Limb (tissue), 2 donors: ENCODE results near the gene RP2.

Experiments used
- DNase-seq, 2 donors: peaks; one replicate each; pipeline ENCODE4 v3.0.0-alpha.2; 2016; ENCODE audit errors: extremely low spot score in 2 of 2

Gene RP2

GRCh38 chrX:46836701-46837557, at the start of gene RP2:
Gene RP2 (plus strand): TSS chrX:46837043. CDS start chrX:46837101, 58 bp downstream.
- peak; percentile 90 to 91 for DNase-seq

DNA sequence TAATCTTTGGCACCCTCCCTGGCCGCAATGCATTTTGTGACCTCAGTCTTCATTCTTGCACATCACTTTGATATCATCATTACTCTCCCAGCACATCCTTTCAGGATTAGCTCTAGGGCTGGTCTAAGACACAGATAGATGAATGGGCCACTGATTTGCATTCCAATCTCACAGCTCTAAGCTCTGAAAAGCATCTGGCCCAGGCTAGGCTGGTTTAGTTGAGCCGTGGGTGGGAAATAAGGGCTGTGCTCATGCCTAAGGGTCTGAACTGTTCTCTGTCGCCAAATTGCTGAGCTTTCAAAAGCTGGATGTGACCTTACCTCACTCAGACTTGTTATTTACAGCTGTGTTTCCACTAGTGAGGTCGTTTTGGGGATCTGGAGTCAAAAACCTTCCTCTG, 47.9 kb upstream of the RP2 start:
- no peak for DNase-seq

DNA sequence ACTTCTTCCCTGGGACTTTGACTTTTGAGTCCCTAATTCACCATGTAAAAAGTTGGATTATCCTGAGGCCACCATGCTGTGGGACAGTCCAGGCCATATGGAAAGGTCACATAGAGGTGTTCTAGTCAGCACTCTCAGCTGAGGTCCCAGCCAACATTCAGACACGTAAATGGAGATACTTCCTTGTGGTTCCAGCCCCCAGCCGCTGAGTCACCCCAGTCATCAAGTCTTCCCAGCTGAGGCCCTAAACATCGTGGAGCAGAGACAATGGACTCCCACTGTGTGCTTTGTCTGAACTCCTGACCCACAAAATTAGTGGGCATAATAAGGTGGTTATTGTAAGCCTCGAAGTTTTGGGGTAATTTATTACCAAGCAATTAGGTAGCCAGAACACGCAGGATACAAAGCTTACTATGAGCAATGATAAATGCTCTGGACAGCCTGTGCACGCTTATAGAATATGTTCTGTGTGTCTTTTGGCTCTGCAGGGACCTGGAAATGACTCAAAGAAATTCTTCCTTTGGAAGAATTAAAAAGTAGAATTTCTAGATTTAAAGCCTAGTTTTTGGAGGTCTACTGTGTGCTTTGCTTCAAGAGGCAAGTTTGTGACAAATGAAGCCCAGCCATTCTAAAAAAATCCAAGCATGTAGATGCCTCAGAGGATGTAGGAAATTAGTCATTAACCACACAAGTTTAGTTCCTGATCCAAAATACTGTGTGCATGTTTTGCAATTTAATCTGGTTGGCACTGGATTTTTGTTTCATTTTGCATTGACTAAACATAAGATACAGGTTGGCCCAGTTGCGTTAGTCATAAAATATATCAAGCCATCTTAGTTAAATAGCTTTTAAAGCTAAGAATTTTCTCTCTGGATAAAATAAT, 44.7 kb upstream of the RP2 start:
- no peak for DNase-seq

DNA sequence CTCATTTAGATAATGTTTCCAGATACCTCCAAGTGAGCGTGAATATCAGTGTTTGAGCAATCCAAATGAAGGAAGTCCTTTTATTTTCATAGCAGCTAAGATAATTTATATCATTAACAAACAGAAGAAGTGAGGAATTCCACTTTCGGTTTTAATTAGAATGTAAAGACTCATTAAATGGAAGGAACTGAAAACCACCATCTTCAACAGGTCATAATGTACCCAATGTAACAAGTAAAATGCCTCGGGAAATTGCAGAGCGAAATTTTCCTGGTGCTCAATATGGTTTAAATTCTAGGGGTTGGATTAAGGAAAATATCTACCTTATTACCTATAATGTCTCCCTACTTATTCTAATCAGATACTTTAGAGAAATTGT, 44.0 kb upstream of the RP2 start:
- no peak for DNase-seq

- DNase-seq, result no peak
Measured at GRCh38 chrX:46793386-46794143, 43.3 kb upstream of the RP2 start.

GRCh38 chrX:46796574-46797191, 40.2 kb upstream of the RP2 start:
- DNase-seq, result peak; percentile 26 to 76

- no peak for DNase-seq
Measured at GRCh38 chrX:46803140-46803539, 33.7 kb upstream of the RP2 start.

DNA sequence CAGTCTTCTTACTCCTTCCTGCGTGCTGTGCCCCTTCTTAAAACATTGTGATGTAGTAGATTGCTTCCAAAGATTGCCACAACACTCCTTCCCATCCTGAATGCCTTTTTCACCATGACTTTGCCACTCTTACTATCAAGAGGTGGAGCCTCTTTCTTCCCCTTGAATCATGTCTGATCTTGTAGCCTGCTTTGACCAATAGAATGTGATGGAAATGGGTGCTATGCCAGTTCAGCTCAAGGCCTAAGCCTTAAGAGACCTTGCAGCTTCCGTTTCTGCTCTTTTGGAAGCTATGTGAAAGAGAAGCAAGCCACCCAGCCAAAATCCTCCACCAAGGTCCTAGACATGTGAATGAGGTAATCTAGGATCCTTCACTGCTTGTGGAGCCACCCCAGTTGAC, 31.6 kb upstream of the RP2 start:
- DNase-seq, result no peak

GRCh38 chrX:46811121-46811520, 25.7 kb upstream of the RP2 start:
- no peak for DNase-seq

DNA sequence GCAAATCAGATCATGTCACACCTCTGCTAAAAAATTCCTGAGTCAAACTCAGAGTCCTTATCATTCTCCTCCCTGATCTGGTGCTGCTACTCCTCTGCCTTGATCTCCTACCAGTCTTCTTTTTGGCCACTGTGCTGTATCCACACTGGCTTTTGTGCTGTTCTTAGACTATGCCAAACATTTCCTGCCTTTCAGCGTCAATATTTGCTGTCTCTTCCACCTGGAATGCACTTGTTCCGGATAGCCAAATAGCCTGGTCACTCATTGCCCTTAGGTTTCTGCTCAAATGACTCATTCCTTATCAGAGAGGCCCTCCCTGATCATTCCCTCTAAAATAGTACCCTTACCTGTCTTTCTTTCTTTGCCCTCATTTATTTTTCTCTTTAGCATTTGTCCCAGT, 24.4 kb upstream of the RP2 start:
- DNase-seq, result no peak

DNA sequence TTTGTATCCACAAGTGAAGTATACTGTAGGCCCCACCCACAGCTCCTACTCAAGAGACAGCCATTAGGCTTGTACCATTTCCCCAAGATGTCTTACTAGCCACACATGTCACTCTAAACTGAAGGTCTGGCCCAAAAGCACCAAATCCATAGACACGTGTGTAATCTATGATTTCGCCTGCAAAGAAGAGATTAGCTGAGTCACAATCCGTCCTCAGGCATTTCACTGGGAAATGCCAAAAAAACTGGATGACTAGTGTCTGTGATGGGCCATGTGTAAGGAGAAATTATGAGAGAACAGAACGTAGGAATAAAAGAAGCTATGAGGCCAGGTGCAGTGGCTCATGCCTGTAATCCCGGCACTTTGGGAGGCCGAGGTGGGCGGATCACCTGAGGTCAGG, 21.9 kb upstream of the RP2 start:
- no peak for DNase-seq

DNA sequence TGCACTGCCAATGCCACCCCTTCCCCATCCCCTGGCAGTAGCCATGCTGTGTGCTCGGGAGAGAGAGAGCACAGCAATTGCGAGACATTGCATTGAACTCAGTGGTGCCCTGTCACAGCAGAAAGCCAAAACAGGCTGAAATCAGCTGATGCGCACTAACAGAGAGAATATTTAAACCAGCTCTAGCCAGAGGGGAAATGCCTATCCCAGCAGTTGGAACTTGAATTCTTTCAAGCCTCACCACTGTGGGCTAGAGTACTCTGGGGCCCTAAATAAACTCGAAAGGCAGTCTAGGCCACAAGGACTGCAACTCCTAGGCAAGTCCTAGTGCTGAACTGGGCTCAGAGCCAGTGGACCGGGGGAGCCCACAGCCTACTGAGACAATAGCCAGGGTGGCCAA, 17.7 kb upstream of the RP2 start:
- no peak for DNase-seq

DNA sequence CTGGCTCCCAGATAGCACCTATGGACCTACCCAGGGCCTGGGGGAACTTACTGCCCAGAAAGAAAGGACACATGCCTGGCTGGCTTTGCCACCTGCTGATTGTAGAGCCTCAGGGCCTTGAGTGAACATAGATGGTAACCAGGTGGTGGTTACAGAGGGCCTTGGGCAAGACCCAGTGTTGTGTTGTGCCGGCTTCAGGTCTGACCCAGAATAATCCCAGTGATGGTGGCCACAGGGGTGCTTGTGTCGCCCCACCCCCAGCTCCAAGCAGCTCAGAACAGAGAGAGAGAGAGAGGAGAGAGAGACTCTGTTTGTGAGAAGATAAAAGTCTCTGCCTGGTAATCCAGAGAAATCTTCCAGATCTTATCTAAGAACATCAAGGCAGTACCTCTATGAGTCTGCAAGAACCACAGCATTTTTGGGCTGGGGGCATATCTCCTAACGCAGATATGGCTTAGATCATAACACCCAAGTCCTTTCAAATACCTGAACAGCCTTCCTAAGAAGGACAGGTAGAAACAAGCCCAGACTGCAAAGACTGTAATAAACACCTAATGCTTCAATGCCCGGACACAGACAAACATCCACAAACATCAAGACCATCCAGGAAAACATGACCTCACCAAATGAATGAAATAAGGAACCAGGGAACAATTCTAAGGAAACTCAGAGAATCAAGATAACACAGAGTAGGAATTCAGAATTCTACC, 16.3 kb upstream of the RP2 start:
- DNase-seq, result no peak

GRCh38 chrX:46823481-46823880, 13.4 kb upstream of the RP2 start:
- no peak for DNase-seq

DNA sequence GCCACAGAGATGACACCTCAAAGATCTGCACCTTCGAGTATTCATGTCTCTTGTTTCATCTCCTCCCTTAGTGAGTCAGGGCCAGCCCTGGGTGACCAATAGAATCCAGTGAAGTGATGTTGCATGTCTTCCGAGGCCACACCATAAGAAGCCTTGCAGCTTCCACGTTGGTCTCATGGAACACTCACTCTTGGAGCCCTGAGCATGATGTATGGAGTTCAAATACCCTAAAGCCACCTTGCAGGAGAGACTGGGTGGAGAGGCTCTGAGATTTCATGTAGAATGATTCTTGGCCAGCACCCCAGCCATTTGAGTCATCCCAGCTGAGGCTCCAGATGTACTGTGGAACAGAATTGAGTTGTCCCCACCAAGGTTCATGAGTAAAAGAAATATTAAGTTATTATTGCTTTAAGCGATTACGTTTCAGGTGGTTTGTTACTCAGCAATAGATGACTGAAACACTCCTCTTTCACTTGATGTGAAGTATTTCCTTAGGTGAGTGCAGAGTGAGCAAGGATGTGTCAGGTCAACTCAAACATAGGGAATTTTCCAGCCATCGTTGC, 5.0 kb upstream of the RP2 start:
- no peak for DNase-seq

GRCh38 chrX:46837558-46838485, 979 bp downstream of the RP2 start:
- no peak for DNase-seq

- no peak for DNase-seq
Measured at GRCh38 chrX:46838486-46838870, 1.6 kb downstream of the RP2 start.

GRCh38 chrX:46838974-46839480, 2.2 kb downstream of the RP2 start:
- DNase-seq, result no peak

GRCh38 chrX:46840946-46841345, 4.1 kb downstream of the RP2 start:
- DNase-seq, result no peak
